BE2C (cell line): ENCODE data around the gene TMEFF2.

Source experiments
- DNase-seq: peaks from one replicate; pipeline ENCODE4 v3.0.0-alpha.2; 2020
- H3K27me3 ChIP-seq: fragments of 250-450 bp; sonication (Bioruptor Pico); 2 replicates; pipeline ENCODE4 v1.5.1; 2020; ENCODE audit warnings: mild to moderate bottlenecking
- H3K36me3 ChIP-seq: fragments of 250-450 bp; sonication (Bioruptor Pico); 2 replicates; pipeline ENCODE4 v1.5.1; 2020; ENCODE audit warnings: mild to moderate bottlenecking
- H3K4me1 ChIP-seq: fragments of 250-450 bp; sonication (Bioruptor Pico); 2 replicates; pipeline ENCODE4 v1.5.1; 2020
- H3K4me3 ChIP-seq: 2 replicates; pipeline ENCODE4 v1.5.1; 2011; ENCODE audit warnings: low read depth, low read length
- H3K9me3 ChIP-seq: fragments of 250-450 bp; sonication (Bioruptor Pico); 2 replicates; pipeline ENCODE4 v1.5.1; 2020
- CTCF ChIP-seq: IDR thresholded peaks from 2 replicates; pipeline ENCODE4 v1.5.1; 2012; ENCODE audit warnings: mild to moderate bottlenecking, low read depth, low read length

TMEFF2 gene

GRCh38 chr2:191941376-191941929 is 253.3 kb downstream of the TMEFF2 start:
- Histone ChIP-seq H3K4me1 (peaks cover 2% of the 10 kb centered on the region; the same call in 1 of the 2 replicates), H3K27me3 (no peaks in the 10 kb centered on the region), H3K36me3 (no peaks in the 10 kb centered on the region), H3K4me3 (no peak overlapping the region), H3K9me3 (no peaks in the 10 kb centered on the region)
- no peak for TF ChIP-seq CTCF
- DNase-seq, result no peak

GRCh38 chr2:191938779-191939178 is 256.0 kb downstream of the TMEFF2 start:
- no peaks in the 10 kb centered on the region for H3K27me3 ChIP-seq
- H3K4me3 ChIP-seq, result no peak overlapping the region
- no peak for TF ChIP-seq CTCF
- no peaks in the 10 kb centered on the region for H3K9me3 ChIP-seq
- peaks cover 2% of the 10 kb centered on the region; the same call in 1 of the 2 replicates for H3K4me1 ChIP-seq
- H3K36me3 ChIP-seq, result no peaks in the 10 kb centered on the region
- DNase-seq, result no peak

- no peaks in the 10 kb centered on the region for H3K9me3 ChIP-seq
- no peaks in the 10 kb centered on the region for H3K36me3 ChIP-seq
- no peak for DNase-seq
- H3K4me1 ChIP-seq, result no peaks in the 10 kb centered on the region; the same call in 1 of the 2 replicates
- H3K27me3 ChIP-seq, result no peaks in the 10 kb centered on the region
- no peak for TF ChIP-seq CTCF
- H3K4me3 ChIP-seq, result no peak overlapping the region
Measured at GRCh38 chr2:191936882-191937405, 257.8 kb downstream of the TMEFF2 start.

GRCh38 chr2:191935247-191935646 is 259.5 kb downstream of the TMEFF2 start:
- TF ChIP-seq CTCF, result no peak
- DNase-seq, result no peak
- no peaks in the 10 kb centered on the region for H3K27me3 ChIP-seq

GRCh38 chr2:191933307-191934105 is 261.2 kb downstream of the TMEFF2 start:
- DNase-seq, result no peak
- Histone ChIP-seq H3K36me3 (no peaks in the 10 kb centered on the region), H3K27me3 (no peaks in the 10 kb centered on the region), H3K4me3 (no peak overlapping the region), H3K4me1 (no peaks in the 10 kb centered on the region), H3K9me3 (no peaks in the 10 kb centered on the region)
- TF ChIP-seq CTCF, result no peak

More at GRCh38 chr2:191935247-191935646, 259.5 kb downstream of the TMEFF2 start:
- no peaks in the 10 kb centered on the region for H3K4me1 ChIP-seq
- no peak overlapping the region for H3K4me3 ChIP-seq
- H3K9me3 ChIP-seq, result no peaks in the 10 kb centered on the region
- no peaks in the 10 kb centered on the region for H3K36me3 ChIP-seq

GRCh38 chr2:191932286-191932685 is 262.4 kb downstream of the TMEFF2 start:
- no peak for DNase-seq

More at GRCh38 chr2:191932286-191932685, 262.4 kb downstream of the TMEFF2 start:
- H3K27me3 ChIP-seq, result no peaks in the 10 kb centered on the region
- H3K4me1 ChIP-seq, result no peaks in the 10 kb centered on the region
- no peaks in the 10 kb centered on the region for H3K36me3 ChIP-seq
- no peaks in the 10 kb centered on the region for H3K9me3 ChIP-seq
- no peak for TF ChIP-seq CTCF
- no peak overlapping the region for H3K4me3 ChIP-seq
